Neuronal stem cell (in vitro differentiated cells): ENCODE results near the gene LIMS1.

ENCODE experiments used
- DNase-seq: peaks from one replicate; pipeline ENCODE4 v3.0.0-alpha.2; 2013; ENCODE audit warnings: low spot score
- H2AFZ ChIP-seq: one replicate; pipeline ENCODE4 v1.6.1; 2013; ENCODE audit warnings: mild to moderate bottlenecking, low read length, inconsistent platforms
- H2AK5ac ChIP-seq: 2 replicates; pipeline ENCODE4 v1.6.1; 2013; ENCODE audit warnings: low read depth, mild to moderate bottlenecking, inconsistent platforms, low read length, moderate library complexity, mixed read lengths
- H2BK120ac ChIP-seq: 2 replicates; pipeline ENCODE4 v1.6.1; 2013; ENCODE audit warnings: low read depth, mild to moderate bottlenecking, inconsistent platforms, low read length, moderate library complexity, mixed read lengths
- H2BK12ac ChIP-seq: one replicate; pipeline ENCODE4 v1.6.1; 2013; ENCODE audit warnings: low read length, inconsistent platforms
- H2BK15ac ChIP-seq: 2 replicates; pipeline ENCODE4 v1.6.1; 2013; ENCODE audit warnings: mild to moderate bottlenecking, low read length, inconsistent platforms, mixed read lengths
- H2BK5ac ChIP-seq: one replicate; pipeline ENCODE4 v1.6.1; 2013; ENCODE audit warnings: inconsistent platforms, mild to moderate bottlenecking, low read length, moderate library complexity
- H3K14ac ChIP-seq: one replicate; pipeline ENCODE4 v1.6.1; 2013; ENCODE audit warnings: low read length, inconsistent platforms
- H3K18ac ChIP-seq: 2 replicates; pipeline ENCODE4 v1.6.1; 2013; ENCODE audit warnings: low read length, inconsistent platforms
- H3K23ac ChIP-seq: 2 replicates; pipeline ENCODE4 v1.6.1; 2013; ENCODE audit warnings: low read depth, mild to moderate bottlenecking, mixed read lengths, low read length, inconsistent platforms; ENCODE audit not compliant: poor library complexity
- H3K27ac ChIP-seq: replicated peaks from 3 replicates; pipeline ENCODE4 v1.5.1; 2013; ENCODE audit warnings: low read length, inconsistent platforms
- H3K27me3 ChIP-seq, 3 experiments: 2 replicates each; pipeline ENCODE4 v1.6.1; 2013; ENCODE audit warnings: low read length in 3 of 3, mild to moderate bottlenecking in 2 of 3, inconsistent platforms in 1 of 3, low read depth in 1 of 3, mixed read lengths in 1 of 3, moderate library complexity in 1 of 3; ENCODE audit not compliant: control insufficient read depth in 3 of 3, insufficient read depth in 3 of 3
- H3K36me3 ChIP-seq, 2 donors: replicated peaks in 1 of 2; 2 replicates each; pipeline ENCODE4 v1.6.1; 2013; ENCODE audit warnings: low read length in 2 of 2; ENCODE audit not compliant: control insufficient read depth in 2 of 2, insufficient read depth in 2 of 2
- H3K4ac ChIP-seq: 2 replicates; pipeline ENCODE4 v1.6.1; 2013; ENCODE audit warnings: inconsistent platforms, mild to moderate bottlenecking, low read length, moderate library complexity
- H3K4me1 ChIP-seq, 2 donors: 1 replicate in 1 of 2; 2 replicates in 1 of 2; pipeline ENCODE4 v1.6.1; 2013; ENCODE audit warnings: low read length in 2 of 2, low read depth in 1 of 2; ENCODE audit not compliant: control insufficient read depth in 2 of 2, insufficient read depth in 1 of 2
- H3K4me2 ChIP-seq: one replicate; pipeline ENCODE4 v1.6.1; 2013; ENCODE audit warnings: mild to moderate bottlenecking, low read length, inconsistent platforms; ENCODE audit not compliant: insufficient read depth, poor library complexity, severe bottlenecking
- H3K4me3 ChIP-seq, 2 donors: 2 replicates each; pipeline ENCODE4 v1.5.1; 2013; ENCODE audit warnings: low read length in 2 of 2, mild to moderate bottlenecking in 2 of 2, inconsistent platforms in 1 of 2, moderate library complexity in 1 of 2
- H3K79me1 ChIP-seq: one replicate; pipeline ENCODE4 v1.6.1; 2013; ENCODE audit warnings: low read depth, mild to moderate bottlenecking, inconsistent platforms, low read length, moderate library complexity
- H3K9ac ChIP-seq: one replicate; pipeline ENCODE4 v1.6.1; 2013; ENCODE audit warnings: mild to moderate bottlenecking, low read depth, low read length, inconsistent platforms; ENCODE audit not compliant: poor library complexity
- H3K9me3 ChIP-seq, 2 donors: replicated peaks in 1 of 2; 2 replicates each; pipeline versions ENCODE3 to v1.6.1; 2013; ENCODE audit warnings: low read length in 2 of 2, mild to moderate bottlenecking in 2 of 2, inconsistent platforms in 1 of 2, low read depth in 1 of 2, mixed read lengths in 1 of 2, moderate library complexity in 1 of 2; ENCODE audit not compliant: control insufficient read depth in 2 of 2, insufficient read depth in 1 of 2
- H4K8ac ChIP-seq: one replicate; pipeline ENCODE4 v1.6.1; 2013; ENCODE audit warnings: low read depth, mild to moderate bottlenecking, inconsistent platforms, low read length, moderate library complexity
- H4K91ac ChIP-seq: one replicate; pipeline ENCODE4 v1.6.1; 2013; ENCODE audit warnings: low read length, low read depth, mild to moderate bottlenecking, inconsistent platforms; ENCODE audit not compliant: poor library complexity
- WGBS, 2 donors: extraction: QIAGEN DNeasy Blood & Tissue Kit; methylation state at CpG; one replicate each; pipeline ENCODE4 v1.1.7; 2013; ENCODE audit warnings: missing lambda C conversion rate in 2 of 2, mixed read lengths in 1 of 2; ENCODE audit not compliant: insufficient read length in 2 of 2, insufficient replicate concordance in 1 of 2; ENCODE audit errors: extremely low coverage in 2 of 2; 5-methylcytosine and 5-hydroxymethylcytosine counted together

LIMS1 gene

GRCh38 chr2:108615480-108616090, 81.3 kb downstream of the LIMS1 start:
- no peak overlapping the region for H3K4me2 ChIP-seq
- no peak overlapping the region for H2BK5ac ChIP-seq
- no peak overlapping the region for H2BK15ac ChIP-seq
- no peak overlapping the region for H2BK12ac ChIP-seq
- H3K36me3 ChIP-seq = no peaks in the 10 kb centered on the region
- no peak overlapping the region for H4K8ac ChIP-seq
- H3K9me3 ChIP-seq = no peaks in the 10 kb centered on the region
- no peak overlapping the region for H3K9ac ChIP-seq
- H3K4me3 ChIP-seq = no peak overlapping the region
- no peak for DNase-seq
- H2BK120ac ChIP-seq = no peak overlapping the region
- no peak overlapping the region for H4K91ac ChIP-seq
- H2AK5ac ChIP-seq = no peak overlapping the region
- no peak overlapping the region for H2AFZ ChIP-seq
- no peaks in the 10 kb centered on the region for H3K79me1 ChIP-seq
- no peak overlapping the region for H3K14ac ChIP-seq
- no peak overlapping the region for H3K18ac ChIP-seq
- no peak overlapping the region for H3K4ac ChIP-seq
- H3K4me1 ChIP-seq = peaks cover 12 to 13% of the 10 kb centered on the region in 2 donors
- WGBS, 2 donors = no CpG with 5 or more reads among the region's 2 CpGs
- H3K27me3 ChIP-seq = no peaks in the 10 kb centered on the region
- H3K27ac ChIP-seq = no peak overlapping the region
- no peak overlapping the region for H3K23ac ChIP-seq

- H2BK12ac ChIP-seq = no peak overlapping the region
- H2AK5ac ChIP-seq = no peak overlapping the region
- no CpG with 5 or more reads among the region's 5 CpGs for WGBS, 2 donors
- H3K4me3 ChIP-seq = no peak overlapping the region
- H2BK15ac ChIP-seq = no peak overlapping the region
- no peaks in the 10 kb centered on the region for H3K79me1 ChIP-seq
- H2BK120ac ChIP-seq = no peak overlapping the region
- no peak overlapping the region for H2BK5ac ChIP-seq
- no peaks in the 10 kb centered on the region for H3K9me3 ChIP-seq
- peaks cover 17 to 19% of the 10 kb centered on the region in 2 donors for H3K4me1 ChIP-seq
- H3K4me2 ChIP-seq = no peak overlapping the region
- H4K8ac ChIP-seq = no peak overlapping the region
- H3K27ac ChIP-seq = no peak overlapping the region
- no peak overlapping the region for H2AFZ ChIP-seq
- H3K4ac ChIP-seq = no peak overlapping the region
- DNase-seq = no peak
- no peaks in the 10 kb centered on the region for H3K36me3 ChIP-seq
- H3K18ac ChIP-seq = no peak overlapping the region
- H3K27me3 ChIP-seq = no peaks in the 10 kb centered on the region
- no peak overlapping the region for H3K9ac ChIP-seq
- H3K14ac ChIP-seq = no peak overlapping the region
- H4K91ac ChIP-seq = no peak overlapping the region
- no peak overlapping the region for H3K23ac ChIP-seq
These were observed 82.0 kb downstream of the LIMS1 start for GRCh38 chr2:108616318-108616717.

- Histone ChIP-seq H2BK120ac (no peak overlapping the region), H3K18ac (no peak overlapping the region), H3K27me3 (no peaks in the 10 kb centered on the region), H3K14ac (no peak overlapping the region), H2AK5ac (no peak overlapping the region), H4K91ac (no peak overlapping the region), H3K9me3 (no peaks in the 10 kb centered on the region), H3K9ac (no peak overlapping the region), H3K23ac (no peak overlapping the region), H3K4me1 (peaks cover 18 to 23% of the 10 kb centered on the region in 2 donors), H2AFZ (no peak overlapping the region), H3K4me3 (no peak overlapping the region), H2BK15ac (no peak overlapping the region), H3K4me2 (no peak overlapping the region), H3K79me1 (no peaks in the 10 kb centered on the region), H3K27ac (no peak overlapping the region), H3K4ac (no peak overlapping the region), H4K8ac (no peak overlapping the region), H2BK5ac (no peak overlapping the region), H3K36me3 (no peaks in the 10 kb centered on the region), H2BK12ac (no peak overlapping the region)
- no CpG with 5 or more reads among the region's 2 CpGs for WGBS, 2 donors
- DNase-seq = no peak
These were observed 82.5 kb downstream of the LIMS1 start for GRCh38 chr2:108616751-108617161.

- WGBS, 2 donors = no CpG with 5 or more reads among the region's 2 CpGs
- DNase-seq = no peak
- Histone ChIP-seq H3K79me1 (no peaks in the 10 kb centered on the region), H2AFZ (no peak overlapping the region), H3K36me3 (no peaks in the 10 kb centered on the region), H3K9ac (no peak overlapping the region), H3K27ac (no peak overlapping the region), H3K4me1 (peaks cover 18 to 31% of the 10 kb centered on the region in 2 donors), H2BK5ac (no peak overlapping the region), H2AK5ac (no peak overlapping the region), H3K18ac (no peak overlapping the region), H2BK15ac (no peak overlapping the region), H3K14ac (no peak overlapping the region), H4K91ac (no peak overlapping the region), H2BK12ac (no peak overlapping the region), H3K4me2 (no peak overlapping the region), H3K27me3 (no peaks in the 10 kb centered on the region), H3K4ac (no peak overlapping the region), H3K9me3 (no peaks in the 10 kb centered on the region), H3K23ac (no peak overlapping the region), H3K4me3 (no peak overlapping the region), H4K8ac (no peak overlapping the region), H2BK120ac (no peak overlapping the region)
These were observed 83.3 kb downstream of the LIMS1 start for GRCh38 chr2:108617617-108618016.
